GM12872 (cell line): ENCODE measurements around the gene FBXL13.

Experiments
- CTCF ChIP-seq: IDR thresholded peaks from 3 replicates; pipeline ENCODE4 v1.5.1; 2011; ENCODE audit warnings: low read depth, mild to moderate bottlenecking, low read length, moderate library complexity; ENCODE audit not compliant: insufficient read depth

The FBXL13 gene

GRCh38 chr7:102933763-102934162 lies 140.8 kb downstream of the FBXL13 start:
- no peak for TF ChIP-seq CTCF

GRCh38 chr7:102931757-102932156 lies 142.8 kb downstream of the FBXL13 start:
- TF ChIP-seq CTCF: no peak

DNA sequence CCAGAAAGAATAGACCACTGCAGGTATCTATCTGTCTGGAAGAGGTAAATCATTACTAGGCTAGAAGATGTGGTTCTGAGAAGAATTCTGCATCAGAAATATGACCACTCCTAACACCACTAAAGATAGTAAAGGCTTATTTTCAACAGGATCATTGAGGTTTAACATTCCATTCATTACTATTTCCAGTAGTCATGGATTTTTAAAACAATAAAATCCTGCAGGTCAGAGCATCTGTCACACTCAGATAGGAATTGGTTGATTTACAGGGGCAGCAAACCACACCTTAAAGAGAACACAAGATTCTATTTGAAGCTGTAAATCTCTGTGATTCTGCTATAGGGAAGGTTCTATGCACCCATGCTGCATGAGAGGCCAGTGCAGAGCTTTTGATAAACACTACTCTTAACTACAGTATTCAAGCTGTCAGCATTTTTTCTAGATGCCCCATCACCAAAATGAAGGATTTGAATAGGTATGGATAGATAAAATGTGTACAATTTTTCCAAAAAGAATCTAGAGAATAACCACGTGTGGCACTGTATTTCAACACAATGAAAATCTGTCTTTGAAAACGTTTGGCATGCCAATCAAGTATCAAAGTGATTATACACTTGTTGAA lies 147.2 kb downstream of the FBXL13 start:
- no peak for TF ChIP-seq CTCF

- no peak for TF ChIP-seq CTCF
These were observed 147.8 kb downstream of the FBXL13 start for GRCh38 chr7:102926783-102927140.

DNA sequence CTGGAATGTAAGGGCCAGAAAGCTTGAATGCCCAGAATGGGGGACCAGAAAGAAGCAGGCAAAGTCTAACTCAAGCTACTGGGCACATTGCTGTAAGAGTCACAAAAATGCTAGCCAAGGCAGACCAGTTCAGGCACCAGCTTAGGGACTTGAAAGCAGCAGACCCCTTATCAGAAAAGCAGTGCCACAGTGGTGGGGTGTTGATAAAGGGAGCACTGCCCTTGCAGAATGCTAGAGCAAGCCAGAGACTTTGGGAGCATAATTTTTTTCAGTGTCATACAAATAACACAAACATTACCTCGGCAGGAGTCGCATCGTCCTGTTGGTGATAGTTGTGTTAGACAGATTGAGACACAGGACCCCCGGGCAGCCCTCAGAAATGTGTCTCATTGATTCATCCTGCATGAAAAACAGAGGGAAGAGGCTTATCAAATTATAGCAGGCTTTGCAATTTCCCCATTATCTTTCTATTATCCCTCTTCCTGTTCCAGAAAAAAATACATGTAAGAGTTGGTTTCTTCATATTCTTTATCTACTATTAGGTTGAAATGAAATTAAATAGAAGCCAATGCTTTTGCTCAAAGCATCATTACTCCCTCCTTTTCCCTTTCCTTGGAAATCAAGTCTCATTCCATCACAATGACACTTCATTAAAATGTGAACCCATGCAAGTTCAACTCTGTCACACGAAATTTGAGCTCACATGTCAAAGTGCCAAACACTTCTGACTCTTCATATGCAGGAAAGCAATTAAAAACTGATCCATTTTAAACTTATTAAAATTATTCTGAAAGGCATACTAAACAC lies 148.4 kb downstream of the FBXL13 start:
- TF ChIP-seq CTCF: no peak

DNA sequence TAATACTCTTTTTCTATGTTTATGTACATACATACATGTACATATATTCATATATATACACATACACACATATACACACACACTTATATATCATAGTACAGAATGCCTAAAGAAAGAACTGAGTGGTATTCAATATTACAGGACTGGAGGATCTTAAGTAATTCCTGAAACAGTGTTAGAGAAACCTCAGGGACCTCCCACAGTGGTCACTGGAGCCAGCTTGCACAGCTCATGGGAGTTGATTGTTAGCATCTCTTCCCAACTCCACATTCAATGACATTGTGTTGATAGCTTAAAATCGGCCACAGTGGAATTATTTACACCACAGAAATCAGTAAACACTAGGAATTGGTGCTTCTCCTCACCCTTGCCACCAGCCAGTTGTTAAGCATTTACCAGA lies 155.8 kb downstream of the FBXL13 start:
- no peak for TF ChIP-seq CTCF

DNA sequence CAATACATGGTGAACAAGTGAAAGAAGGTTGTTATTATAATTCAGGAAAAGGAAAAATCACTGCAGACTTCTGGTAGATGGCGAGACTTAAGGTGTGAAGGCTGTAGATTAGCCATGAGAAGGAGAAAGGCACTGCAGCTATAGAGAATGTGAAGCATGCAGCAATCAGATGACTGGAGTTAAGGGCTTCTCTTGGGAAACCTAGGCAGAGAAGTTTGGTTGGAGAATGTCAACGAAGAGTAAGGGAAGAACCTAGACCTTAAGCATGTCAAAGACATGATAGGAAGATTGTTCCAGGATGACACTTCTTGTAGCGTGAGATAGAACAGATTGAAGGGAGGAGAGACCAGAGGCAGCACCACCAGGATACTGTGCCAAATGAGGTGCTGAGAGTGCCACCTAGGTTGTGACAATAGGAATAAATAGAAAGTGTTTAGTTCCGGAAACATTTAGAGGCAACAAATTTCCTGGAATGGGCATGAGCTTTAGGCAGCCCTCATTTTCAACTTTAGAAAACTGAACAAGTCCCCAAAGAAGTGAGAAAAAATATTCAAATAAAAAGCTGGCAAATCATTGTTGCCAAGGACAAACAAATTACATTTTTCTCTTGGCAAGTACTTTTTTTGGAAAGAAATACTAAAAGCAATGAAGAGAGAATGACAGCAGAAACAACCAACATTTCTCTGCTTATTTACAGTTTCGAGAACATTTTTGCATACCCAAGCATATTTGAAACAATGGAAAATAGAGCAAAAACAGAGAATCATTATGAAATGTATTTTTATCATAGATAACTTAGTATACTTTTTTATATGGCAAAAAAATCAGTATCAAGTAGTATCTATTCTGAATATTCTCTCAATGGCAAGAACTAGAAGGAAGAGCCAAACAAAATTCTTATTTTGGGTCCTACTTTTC lies 156.9 kb downstream of the FBXL13 start:
- TF ChIP-seq CTCF: no peak
